Embryonic facial prominence (tissue), 1 donor: ENCODE measurements around the gene SLC25A23.
A peak's percentile ranks its signal among the peaks of the same experiment; 100 is the strongest.

ENCODE experiments used
- DNase-seq: peaks from one replicate; pipeline ENCODE4 v3.0.0-alpha.2; 2016; ENCODE audit errors: extremely low spot score

SLC25A23 gene

DNA sequence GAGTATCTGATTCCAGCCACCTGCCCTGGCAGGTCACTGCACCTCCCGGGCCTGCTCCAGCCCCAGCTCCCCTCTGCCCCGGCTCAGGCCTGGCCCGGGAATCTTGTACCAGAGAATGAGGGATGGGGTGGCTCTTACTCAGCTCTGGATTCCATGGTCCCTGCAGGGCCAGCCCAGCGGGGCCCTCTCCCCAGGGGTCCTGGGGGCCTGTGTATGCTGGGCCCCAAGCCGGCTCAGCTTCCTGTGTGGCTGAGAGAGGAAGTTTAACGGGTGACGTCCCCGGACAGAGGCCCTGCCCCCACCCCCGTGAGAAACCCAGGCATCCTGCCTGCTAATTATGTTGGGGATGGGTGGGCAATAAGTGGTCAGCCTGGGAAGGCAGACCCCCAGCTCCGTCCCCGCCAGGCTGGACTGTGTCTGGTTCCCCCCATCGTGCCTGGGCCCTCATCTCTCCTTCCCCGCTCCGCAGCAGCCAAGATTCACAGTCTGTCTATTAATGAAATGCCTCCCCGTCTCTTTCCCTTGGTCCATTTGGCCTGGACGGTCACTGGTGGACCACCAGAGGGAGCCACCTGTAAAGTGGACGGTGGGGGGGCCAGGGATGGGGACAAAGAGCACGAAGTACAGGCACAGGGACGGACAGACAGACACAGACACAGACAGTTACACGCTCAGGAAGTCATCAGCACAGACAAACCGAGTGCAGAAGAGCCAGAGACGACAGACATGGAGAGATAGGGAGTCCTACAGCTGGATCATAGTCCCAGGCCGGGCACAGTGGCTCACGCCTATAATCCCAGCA is 22.1 kb upstream of the SLC25A23 start, which contains the start of gene DENND1C:
Gene DENND1C (minus strand): TSS at position 247 of the 802 bp plus-strand sequence. CDS start 92 bp downstream, at position 155.
- DNase-seq, result no peak

DNA sequence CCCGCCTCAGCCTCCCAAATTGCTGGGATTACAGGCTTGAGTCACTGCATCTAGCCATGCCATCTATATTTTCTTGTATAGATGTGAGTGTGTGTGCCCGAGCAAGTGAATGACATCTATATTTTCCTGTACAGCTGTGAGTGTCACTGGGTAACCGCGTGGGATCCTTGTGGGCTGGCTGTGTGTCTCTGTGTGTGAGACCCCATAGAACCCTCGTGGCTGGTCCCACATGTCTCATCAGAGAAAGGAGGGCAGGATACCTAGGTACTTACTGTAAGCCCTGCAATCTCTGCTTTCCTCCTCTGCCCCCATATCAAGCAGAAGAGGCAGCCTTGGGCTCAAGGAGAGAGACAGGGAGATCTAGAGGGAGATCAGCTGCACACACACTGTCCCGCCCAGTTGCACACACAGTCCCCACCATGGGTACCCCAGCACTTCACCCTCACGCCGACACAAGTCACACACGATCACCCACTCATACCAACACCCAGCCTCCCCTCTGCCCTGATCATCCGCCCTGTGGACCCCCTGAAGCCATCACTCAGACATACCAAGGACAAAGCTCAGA is 21.3 kb upstream of the SLC25A23 start:
- no peak for DNase-seq

DNA sequence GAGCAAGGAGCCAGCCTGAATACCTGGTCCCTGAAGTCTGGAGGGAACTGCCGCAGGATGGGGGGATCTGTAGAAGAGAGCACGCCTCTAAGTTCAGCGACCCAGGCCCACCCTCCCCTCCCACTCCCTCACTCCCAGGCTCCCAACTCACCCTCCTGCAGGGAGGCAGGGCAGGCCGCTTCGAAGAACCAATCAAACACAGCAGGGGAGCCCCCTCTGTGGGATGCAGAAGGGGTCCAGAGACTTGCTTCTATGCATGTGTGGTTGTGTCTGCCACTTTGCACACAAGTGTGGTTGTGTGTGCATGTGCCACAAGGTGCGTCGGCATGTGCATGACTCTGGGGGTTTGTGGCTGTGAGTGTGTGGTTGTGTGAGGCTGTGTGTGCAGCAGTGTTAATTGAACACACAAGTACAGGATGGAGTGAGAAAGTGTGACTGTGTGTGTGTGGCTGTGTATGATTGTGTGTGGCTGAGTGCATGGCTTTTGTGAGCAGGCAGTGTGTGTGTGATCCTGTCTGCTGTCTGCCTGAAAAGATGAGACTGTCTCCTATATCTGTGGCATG is 20.3 kb upstream of the SLC25A23 start:
- DNase-seq, result no peak

DNA sequence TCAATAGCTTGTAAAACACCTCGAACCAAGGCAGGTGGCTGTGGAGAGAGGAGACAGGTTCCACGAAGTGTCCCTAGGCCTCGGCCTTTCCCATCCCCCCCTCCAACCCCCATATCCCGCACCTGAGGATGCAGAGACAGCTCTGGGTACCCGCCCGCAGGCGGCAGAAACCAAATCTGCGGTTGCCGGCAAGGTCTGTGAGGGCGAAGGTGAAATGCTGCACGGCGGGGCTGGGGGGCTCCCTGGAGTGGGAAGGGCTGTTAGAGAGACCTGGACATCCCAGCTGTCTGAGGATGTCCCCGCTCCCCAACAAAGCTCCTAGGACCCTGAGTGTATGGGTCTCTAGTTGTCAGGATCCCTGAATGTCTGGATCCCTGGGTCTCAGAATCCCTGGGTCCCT is 19.2 kb upstream of the SLC25A23 start:
- no peak for DNase-seq

DNA sequence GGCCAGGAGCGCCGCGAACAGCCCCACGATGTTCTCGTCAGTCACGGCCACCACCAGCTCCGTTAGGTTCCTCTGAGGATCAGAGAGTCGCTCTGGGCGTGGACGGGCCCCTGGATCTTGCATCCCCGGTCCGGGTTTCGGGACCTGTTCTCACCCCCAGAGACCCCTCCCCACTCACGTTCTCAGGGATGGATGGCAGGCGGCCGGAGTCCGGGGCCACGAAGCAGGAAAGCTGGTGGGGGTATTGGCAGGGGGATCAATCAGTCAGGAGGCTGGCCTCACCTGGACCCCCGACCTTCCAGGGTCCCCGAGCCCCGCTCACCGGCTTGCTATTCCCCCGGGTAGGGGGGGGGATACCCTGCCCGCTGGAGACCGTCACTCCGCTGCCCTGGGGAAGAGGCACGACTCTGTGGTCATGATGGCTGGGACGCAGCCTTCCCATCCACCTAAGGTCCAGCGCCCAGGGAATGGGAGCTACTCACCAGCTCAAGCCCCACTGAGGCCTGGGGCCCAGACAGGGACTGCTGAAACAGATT is 17.4 kb upstream of the SLC25A23 start:
- DNase-seq, result no peak

DNA sequence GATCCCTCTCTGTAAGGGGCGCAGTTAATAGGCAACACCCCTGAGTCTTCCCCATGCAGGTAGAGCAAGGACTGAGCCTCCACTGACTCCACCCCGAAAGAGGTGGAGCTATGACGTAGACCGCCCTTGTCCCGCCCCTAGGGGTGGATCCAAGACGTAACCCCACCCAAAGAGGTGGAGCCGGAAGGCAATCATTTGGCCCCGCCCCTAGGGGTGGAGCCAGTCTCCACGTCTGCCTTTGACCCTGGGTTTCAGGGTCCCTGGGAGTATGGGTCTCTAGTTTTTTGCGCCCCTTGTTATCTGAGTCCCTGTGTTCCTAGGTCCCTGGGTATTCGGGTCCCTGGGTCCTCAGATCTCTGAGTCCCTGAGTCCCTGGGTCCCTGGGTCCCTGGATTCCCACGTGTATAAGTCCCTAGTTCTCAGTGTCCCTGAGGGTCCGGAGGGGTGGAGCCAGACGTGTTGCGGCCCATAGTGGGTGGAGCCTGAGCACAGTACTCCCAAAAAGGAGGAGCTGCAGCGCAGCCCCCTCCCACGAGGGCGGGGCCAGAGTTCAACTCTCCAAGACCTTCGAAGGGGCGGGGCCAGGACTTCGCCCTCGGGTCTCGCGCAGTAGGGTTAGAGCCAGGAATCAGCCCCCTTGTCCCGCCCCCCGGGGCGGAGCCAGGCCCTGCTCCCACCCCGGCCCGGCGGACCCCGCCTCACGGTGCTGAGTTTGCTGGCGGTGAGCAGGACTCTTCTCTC is 16.7 kb upstream of the SLC25A23 start:
- no peak for DNase-seq

DNA sequence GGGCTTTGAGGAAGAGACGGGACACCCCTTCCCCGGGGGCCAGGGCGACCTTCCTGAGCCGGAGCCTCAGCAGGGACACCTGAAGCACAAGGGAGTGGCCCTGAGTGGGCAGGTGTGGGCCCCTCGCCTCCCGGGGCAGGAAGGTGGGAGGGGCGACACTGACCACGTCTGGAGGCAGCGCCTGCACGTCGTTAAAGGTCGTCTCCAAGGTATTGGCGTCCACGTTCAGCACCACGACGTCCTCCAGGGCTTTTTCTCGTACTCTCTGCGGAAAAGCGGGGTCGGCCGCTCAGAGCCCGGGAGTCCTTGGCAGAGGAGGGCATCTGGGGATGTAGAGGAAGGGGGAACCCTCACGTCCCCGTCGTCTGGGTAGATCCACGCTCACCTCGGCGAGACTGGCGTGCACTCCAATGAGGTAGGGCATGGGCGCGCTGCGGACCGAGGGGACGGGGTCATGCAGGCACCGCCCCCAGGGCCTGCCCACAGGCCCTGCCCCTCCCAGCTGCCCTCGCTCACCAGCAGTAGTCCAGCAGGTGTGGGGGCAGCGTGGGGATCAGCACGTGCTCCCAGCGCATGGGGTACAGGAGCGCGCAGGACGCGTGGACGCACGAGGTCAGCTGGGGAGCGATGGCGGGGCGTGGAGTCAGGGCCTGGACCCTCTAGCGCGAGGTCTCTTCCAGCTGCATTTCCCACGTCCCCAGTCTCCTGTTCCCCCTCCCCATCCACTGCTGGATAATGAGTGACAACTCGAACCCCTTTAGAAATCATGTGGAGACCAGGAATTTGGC is 15.9 kb upstream of the SLC25A23 start:
- no peak for DNase-seq

DNA sequence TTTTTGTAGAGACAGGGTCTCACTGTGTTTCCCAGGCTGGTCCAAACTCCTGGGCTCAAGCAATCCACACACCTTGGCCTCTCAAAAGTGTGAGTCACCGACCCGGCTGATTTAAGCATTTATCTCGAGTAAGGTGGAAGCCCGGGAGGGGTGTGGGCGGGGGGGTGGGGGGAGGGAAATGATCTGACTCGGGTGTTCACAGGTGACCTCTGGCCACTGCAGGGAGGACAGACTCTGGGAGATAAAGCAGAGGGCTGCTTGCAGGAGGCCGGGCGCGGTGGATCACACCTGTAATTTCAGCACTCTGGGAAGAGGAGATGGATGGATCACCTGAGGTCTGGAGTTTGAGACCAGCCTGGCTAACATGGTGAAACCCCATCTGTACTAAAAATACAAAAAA is 14.1 kb upstream of the SLC25A23 start:
- DNase-seq, result no peak

DNA sequence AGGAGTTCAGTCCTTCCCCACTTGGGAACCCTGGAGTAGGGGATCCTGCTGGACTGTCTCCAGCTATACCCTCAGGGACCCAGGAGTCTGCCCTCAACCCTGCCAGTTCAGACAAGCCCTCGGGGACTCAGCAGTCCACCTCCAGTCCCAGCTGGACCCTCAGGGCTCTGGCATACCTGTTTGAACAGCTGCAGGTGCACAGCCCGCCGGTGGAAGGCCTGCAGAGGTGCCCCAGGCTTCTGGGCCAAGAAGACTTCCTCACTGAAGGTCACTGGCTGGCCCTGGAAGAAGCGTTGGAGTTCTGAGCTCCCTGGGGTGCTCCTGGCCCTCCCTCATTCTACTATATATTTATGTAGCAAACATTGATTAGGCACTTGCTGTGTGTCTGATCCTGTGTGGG is 13.1 kb upstream of the SLC25A23 start:
- no peak for DNase-seq

DNA sequence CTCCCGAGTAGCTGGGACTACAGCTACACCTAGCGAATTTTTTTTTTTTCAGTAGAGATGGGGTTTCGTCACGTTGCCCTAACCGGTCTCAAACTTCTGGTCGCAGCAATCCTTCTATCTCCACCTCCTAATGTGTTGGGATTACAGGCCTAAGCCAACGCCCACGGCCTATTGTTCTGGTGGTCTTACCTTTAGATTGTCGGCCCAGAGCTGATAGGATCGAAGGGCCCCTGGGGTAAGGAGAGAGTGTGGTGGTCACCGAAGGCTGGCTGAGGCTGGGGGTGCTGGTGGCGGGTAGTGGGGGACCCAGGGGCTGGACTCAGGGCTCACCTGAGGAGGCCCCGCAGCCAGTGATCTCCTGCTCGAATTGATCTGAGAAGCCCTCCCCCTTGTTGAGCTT is 11.5 kb upstream of the SLC25A23 start:
- no peak for DNase-seq

DNA sequence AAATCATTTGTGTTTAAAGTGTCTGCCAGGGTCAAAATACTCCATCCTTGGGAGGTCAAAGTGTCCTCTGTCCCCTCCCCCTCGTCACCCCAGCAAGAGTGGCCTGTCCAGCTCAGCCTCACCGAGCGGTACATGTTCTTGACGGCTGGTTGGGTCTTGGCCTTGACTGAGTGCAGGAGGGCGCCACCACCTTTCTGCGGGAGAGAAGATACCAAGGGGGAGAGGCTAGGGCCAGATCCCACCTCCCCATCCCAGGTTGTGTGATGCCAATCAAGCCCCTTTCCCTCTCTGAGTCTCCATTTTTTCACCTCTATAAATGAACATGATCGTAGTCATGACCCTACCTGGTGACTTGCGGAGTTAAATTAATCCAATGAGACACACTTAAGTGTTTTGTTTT is 10.6 kb upstream of the SLC25A23 start:
- DNase-seq, result no peak

DNA sequence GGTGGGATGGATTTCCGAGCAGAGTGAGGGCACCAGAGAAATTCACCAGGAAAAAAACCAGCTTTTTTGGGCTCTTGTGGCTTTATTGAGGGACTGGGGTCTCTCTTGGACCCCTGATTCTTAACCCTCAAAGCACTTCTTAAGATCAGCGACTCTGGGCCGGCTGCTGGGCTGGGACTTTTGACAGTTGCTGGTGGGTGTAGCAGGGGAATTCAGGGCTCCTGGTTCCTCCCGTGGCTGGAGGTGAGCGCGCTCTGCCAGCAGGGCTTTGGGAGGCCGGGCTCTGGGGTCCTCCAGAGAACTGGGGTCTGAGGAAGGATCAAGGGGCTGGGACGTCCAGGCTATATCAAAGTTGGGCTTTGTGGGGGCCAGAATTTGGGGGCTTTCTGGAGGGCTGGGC is 7.8 kb upstream of the SLC25A23 start:
- DNase-seq, result no peak

DNA sequence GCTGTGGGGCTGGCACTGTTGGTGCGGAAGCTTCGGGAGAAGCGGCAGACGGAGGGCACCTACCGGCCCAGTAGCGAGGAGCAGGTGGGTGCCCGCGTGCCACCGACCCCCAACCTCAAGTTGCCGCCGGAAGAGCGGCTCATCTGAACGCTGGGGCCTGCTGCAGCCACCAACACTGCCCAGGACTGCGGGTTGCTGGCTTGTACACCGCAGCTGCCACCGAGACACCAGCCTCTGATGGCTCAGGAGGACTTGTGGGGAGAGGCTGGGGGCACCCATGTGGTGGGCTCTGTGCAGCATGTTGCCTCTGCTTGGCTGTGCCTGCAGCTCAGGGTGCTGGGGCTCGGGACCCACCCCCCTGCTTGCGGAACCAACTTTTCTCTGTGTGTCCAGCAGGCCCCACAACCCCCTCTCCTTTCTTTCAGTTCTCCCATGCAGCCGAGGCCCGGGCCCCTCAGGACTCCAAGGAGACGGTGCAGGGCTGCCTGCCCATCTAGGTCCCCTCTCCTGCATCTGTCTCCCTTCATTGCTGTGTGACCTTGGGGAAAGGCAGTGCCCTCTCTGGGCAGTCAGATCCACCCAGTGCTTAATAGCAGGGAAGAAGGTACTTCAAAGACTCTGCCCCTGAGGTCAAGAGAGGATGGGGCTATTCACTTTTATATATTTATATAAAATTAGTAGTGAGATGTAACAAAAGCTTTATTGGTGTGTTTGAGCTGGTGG is 7.1 kb upstream of the SLC25A23 start:
- no peak for DNase-seq

DNA sequence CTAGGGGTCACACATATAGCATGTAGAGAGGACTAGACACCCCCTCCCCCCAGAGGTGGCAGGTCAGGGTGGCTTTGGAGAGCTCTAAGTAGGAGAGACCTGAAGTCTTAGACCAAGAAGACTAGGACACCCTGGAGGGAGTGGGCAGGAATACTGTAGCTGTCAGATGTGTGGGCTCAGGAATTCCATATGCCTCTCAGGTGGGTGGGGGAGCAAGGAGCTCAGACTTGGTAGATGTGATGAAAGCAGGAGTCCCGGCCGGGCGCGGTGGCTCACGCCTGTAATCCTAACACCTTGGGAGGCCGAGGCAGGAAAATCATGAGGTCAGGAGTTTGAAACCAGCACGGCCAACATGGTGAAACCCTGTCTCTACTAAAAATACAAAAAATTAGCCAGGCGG is 6.1 kb upstream of the SLC25A23 start:
- DNase-seq, result no peak

DNA sequence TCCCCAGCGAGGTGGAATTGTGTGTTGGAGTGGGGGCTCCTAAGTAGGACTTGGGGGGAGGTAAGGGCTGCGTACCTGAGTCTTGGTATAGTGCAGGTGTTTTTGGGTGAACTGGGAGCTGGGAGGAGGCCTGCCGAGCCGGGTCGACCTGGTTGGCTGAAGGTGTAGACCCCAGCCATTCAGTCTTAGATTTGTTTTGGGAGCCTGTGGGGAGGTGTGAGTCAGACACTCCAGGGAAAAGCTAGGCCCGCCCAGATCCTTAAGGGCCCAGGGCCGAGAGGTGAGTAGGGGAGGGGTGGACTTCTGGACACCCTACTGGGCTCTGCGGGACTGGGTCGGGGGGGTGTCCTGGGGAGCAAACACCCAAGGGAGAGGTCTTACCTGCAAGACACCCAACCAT is 5.4 kb upstream of the SLC25A23 start:
- no peak for DNase-seq

DNA sequence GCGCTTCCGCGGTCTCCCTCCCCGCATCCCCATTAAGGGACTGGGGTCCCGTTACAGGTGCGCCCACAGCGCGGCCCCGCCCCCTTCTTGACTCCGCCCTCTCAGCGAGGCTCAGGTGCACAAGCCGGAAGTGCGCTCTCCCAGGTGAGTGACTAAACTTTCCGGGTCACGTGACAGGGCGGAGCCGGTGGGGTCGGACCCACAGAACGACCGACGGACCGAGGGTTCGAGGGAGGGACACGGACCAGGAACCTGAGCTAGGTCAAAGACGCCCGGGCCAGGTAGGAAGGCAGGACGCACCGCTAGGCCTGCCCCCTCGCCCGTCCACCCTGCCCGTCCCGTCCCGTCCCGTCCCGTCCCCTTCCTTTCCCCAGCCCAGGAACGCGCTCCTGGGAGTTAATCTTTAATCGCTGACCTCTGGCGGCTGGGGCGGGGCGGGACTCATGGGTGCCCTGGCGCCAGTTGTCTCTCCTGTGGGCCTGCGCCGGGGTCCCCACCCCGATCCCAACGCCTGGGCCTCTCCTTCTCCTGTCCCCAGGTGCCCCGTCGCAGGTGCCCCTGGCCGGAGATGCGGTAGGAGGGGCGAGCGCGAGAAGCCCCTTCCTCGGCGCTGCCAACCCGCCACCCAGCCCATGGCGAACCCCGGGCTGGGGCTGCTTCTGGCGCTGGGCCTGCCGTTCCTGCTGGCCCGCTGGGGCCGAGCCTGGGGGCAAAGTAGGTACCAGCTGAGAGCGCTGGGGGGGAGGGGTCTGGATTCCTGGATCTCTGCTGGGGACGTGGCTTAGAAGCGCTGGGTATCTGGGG is 4.7 kb upstream of the SLC25A23 start, which contains the start of gene CRB3:
Gene CRB3 (plus strand): TSS at position 202 of the 804 bp plus-strand sequence. CDS start 431 bp downstream, at position 633.
- no peak for DNase-seq

DNA sequence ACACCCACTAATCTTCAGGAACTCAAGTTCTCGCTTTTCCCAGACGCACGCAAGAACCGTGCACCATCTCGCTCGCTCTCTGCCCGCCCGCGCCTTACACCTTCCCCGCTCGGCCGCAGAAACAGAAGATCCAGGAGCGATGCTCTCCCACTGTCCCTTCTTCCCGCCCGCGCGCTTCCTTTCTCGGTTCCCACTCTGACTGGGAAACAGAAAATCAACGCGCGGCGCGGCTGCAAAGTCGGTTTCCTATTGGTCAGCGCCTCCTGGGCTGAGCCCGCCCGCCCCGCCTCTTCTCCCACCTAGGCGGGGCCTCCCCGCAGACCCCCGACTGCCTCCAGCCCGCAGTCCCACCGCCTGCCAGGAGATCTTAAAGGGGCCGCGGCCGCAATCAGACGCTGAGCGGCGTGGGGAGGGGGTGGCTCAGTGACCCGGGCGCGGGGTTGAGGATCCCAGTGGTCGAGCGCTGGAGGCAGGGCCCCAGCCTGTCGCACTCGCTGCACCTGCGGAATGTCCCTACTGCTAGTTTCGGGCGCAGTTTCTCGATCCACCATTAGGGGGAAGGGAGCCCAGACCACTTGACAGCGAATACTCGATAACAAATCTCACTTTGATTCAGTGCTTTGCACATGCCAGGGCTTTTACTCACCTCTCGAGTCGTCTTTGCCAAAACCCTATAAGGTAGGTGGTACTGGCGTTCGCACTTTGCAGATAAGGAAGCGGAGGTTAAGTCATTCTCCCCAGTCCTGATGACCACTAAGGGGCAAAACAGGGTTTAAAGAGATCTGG is 700 bp upstream of the SLC25A23 start:
- DNase-seq, result peak; percentile 99

DNA sequence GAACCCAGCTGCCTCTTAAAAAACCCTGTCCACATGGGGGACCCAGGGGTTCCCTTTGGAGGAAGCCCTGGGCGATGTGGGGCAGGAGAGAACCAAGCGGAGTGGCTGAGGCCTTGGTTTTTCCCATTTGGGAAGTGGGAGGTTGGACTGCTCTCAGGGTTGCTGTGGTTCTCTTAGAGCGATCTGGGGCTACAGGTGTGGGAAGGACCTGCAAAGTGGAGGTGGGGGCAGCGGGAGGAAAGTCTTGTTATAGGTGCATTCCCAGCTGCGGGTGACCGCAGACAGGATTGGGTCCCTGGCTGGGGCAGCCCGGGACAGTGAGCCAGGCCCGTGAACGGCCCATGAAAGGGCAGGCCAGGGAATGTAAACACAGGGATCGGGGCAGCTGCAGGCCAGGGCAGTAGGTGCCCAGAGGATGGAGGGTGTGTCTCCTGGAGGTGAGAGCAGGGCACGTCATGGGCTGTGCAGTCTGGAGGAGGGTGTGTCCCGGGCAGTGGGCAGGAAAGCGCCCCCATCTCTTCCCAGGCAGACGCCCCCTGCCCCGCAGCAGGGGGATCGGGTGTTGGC is 814 bp downstream of the SLC25A23 start:
- no peak for DNase-seq
